ENCODE data around the gene PIGR.

Gene PIGR

DNA sequence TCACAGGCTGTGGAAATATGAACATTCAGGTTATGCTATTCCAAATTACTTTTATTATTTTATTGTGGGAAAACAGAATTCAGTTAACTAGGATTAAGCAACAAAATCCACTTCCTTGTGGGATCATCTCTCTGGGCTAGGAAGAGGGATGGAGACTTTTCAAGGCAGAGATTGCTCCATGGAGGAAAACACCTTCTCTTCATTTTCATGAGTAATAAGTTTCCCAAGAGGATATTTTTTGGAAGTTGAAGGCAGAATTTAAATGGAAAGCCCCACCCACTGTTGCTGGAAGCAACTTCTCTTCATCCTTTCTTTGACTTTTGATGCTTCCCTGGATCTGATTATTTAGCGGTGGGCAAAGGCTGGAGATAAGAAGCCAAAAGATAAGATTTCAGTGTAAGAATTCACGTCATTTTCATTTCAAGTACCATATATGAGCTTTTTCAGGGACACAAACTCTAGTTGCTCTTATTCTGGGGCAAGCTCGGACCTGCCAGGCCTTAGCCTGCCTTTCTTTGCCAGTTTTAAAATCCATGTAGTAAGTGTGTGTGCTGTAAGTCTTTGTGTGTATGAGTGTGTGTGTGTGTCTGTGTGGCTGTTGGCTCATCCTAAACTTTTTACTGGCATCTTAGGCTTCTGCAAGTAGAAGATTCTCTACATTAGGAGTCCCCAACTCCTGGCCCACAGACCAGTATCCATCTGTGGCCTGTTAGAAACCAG is 60.8 kb downstream of the PIGR start:
- no peak for DNase-seq

DNA sequence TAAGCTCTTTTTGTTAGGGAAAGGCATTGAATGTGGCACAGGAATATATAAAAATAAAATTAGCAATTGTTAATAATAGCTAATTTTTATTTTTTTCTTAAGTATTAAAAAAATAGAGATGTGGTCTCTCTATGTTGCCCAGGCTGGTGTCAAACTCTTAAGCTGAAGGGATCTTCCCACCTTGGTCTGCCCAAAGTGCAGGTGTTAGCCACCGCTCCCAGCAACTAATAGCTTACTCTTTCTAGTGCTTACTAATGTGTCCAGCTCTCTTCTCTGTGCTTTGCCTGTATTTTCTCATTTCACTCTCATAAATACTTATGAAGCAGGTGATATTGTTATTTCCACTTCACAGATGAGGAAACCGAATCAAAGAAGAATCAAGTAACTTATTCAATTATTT is 62.4 kb downstream of the PIGR start:
- no peak for DNase-seq

DNA sequence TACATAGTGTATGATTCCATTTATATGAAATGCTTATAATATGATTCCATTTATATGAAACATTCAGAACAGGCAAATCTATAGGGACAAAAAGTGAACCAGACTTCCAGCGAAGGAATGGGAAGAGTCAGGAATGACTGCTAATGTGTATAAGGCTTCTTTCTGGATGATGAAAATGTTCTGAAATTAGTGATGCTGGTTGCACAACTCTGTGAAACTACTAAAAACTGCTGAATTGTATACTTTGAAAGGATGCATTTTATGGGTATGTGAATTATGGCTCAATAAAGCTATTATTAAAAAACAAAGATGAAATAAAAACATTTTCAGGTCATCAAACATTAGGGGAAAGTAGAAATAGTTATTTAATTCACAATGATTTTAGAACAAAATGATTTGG is 63.1 kb downstream of the PIGR start:
- DNase-seq: no peak

DNA sequence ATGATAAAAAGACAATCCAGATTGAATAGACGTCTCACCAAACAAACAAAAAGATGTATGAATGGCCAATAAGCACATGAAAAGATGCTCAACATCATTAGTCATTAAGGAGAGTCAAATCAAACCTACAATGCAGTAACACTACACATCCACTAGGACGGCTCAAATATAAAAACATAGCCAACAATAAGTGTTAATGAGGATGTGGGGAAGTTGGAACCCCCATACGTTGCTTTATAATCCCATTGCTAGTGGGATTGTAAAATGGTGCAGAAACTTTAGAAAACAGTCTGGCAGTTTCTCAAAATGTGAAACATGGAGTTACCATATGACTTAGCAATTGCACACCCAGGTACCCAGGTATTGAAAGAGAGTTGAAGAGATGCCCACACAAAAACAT is 63.7 kb downstream of the PIGR start:
- DNase-seq: no peak

DNA sequence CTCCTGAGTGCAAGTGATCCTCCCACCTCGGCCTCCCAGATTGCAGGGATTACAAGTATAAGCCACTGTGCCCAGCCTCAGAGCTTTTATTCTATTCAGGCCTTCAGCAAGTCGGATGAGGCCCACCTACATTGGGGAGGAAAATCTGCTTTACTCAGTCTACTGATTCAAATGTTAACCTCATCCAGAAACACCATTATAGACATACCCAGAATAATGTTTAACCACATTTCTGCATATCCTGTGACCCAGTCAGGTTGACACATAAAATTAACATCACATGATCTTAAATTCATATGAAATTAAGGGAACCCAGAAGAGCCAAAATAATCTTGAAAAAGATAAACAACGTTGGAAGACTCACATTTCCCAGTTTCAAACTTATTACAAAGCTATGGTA is 66.0 kb downstream of the PIGR start:
- no peak for DNase-seq

Measured in bone marrow (tissue), 2 donors.